ENCODE results near the gene MPRIP.

Gene MPRIP

DNA sequence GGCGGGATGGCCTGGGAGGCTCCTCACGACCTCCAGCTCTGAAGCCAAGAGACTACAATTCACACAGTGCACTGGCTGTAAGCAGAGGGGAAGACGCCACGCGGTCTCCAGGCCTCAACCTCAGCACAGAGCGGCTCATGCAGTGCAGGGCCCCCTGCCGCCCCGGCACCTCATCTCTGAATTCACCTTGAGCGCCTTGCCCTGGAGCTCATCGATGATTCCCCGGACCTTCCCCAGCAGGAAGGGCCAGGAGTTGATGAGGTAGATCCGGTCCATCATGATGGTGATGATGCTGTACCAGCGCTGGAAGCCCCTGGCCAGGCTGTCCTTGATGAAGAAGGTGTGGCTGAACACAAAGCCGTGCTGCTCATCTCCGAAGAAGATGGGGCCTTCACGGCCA lies 181.5 kb downstream of the MPRIP start:
- TF ChIP-seq YY1 (IDR thresholded peaks at IDR 0.05; ENCODE audit: low read depth): no peak
- no peak for TF ChIP-seq RAD21 (IDR thresholded peaks at IDR 0.05; ENCODE audit: low read depth)
- TF ChIP-seq EP300 (IDR thresholded peaks at IDR 0.05; ENCODE audit: borderline replicate concordance): no peak
- TF ChIP-seq TEAD4 (IDR thresholded peaks at IDR 0.05): no peak
- TF ChIP-seq TCF12 (IDR thresholded peaks at IDR 0.05; ENCODE audit: low read depth): no peak
- no peak for TF ChIP-seq CREB1 (IDR thresholded peaks at IDR 0.05; ENCODE audit: low read depth)
- no peak for TF ChIP-seq NFIC (IDR thresholded peaks at IDR 0.05)

DNA sequence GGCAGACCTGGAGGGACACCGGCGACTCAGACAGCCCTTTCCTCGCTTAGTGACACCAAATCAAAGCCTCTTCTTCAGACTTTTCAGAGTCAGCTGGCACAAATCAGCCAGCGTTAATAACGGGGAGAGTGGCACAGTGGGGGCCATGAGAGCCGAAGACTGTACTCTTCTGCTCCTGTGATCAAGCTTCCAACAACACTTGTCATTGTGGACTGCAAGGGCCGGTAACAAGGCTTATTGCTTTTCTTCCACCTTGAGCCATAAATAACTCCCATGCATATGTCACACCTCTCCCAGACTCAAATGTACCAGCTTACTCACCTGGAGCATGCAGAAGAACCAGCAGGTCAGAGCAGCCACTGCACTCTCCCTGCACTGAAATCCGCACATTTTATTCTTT lies 181.9 kb downstream of the MPRIP start:
- TF ChIP-seq RAD21 (IDR thresholded peaks at IDR 0.05; ENCODE audit: low read depth): no peak

DNA sequence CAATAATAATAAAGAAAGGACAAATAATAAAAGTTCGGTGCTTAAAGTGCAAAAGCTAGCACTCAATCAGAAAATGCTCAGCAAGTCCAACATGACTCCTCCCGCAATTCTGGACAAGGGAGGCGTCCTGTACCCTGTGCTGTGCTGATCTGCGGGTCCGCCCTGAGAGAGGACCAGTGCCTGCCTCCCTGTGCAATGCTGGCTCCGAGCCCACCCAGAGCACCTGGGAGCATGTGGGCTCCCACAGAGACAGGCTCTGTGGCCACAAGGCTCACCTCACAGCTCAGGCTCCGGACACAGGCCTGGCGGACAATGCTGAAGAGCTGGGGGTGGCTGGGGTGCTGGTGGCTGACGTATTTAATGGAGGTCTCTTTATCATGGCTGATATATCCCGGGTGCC lies 183.6 kb downstream of the MPRIP start:
- TF ChIP-seq TAF1 (IDR thresholded peaks at IDR 0.05; ENCODE audit: low read depth) (no peak), NFIC (IDR thresholded peaks at IDR 0.05) (no peak), ZBTB7A (IDR thresholded peaks at IDR 0.05; ENCODE audit: low read depth) (no peak), TCF12 (IDR thresholded peaks at IDR 0.05; ENCODE audit: low read depth) (no peak)

DNA sequence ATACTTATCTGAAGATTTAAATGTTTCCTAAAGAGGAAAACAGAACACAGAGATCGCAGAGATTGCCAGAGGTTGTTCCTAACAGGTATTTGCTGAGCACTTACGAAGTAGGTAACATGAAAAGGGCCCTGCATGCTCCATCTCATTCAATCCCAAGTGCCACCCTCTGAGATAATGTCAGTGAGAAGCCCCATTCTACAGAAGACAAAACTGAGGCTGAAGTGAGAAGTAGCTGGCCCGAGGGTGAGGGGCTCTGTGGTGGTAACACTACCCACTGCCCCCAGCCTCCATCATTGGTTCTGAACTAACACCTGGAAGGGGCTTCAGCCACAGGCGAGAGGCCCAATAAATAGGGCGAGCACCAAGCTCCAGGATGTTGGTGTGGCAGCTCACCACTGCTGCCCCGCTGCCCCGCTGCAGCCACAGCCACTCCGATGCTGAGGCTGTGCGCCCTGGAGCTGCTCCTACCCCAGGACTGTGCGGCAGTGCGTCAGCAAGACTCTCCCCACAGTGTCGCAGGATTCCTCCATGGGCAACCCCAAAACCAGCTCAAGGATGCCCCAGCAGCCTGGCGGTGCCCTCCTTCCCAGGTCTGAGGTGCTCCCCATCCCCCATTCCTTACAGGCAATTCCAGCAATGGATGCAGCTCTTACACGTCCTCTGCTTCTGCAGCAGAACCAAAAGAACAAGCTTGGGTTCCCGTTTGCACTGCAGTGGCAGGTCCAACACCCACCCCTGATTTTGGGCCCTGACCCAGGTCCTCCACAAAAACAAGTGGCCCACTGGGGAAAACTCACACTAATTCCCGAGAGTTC lies 184.4 kb downstream of the MPRIP start:
- no peak for TF ChIP-seq TCF12 (IDR thresholded peaks at IDR 0.05; ENCODE audit: low read depth)
- TF ChIP-seq ZBTB7A (IDR thresholded peaks at IDR 0.05; ENCODE audit: low read depth): no peak
- TF ChIP-seq EP300 (IDR thresholded peaks at IDR 0.05; ENCODE audit: borderline replicate concordance): no peak
- TF ChIP-seq CREB1 (IDR thresholded peaks at IDR 0.05; ENCODE audit: low read depth): no peak
- TF ChIP-seq, protein P1, sequence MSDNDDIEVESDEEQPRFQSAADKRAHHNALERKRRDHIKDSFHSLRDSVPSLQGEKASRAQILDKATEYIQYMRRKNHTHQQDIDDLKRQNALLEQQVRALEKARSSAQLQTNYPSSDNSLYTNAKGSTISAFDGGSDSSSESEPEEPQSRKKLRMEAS (IDR thresholded peaks at IDR 0.05): no peak
- TF ChIP-seq EGR1 (IDR thresholded peaks at IDR 0.05): no peak
- TF ChIP-seq FOXM1 (IDR thresholded peaks at IDR 0.05; ENCODE audit: borderline replicate concordance, low read depth): no peak

DNA sequence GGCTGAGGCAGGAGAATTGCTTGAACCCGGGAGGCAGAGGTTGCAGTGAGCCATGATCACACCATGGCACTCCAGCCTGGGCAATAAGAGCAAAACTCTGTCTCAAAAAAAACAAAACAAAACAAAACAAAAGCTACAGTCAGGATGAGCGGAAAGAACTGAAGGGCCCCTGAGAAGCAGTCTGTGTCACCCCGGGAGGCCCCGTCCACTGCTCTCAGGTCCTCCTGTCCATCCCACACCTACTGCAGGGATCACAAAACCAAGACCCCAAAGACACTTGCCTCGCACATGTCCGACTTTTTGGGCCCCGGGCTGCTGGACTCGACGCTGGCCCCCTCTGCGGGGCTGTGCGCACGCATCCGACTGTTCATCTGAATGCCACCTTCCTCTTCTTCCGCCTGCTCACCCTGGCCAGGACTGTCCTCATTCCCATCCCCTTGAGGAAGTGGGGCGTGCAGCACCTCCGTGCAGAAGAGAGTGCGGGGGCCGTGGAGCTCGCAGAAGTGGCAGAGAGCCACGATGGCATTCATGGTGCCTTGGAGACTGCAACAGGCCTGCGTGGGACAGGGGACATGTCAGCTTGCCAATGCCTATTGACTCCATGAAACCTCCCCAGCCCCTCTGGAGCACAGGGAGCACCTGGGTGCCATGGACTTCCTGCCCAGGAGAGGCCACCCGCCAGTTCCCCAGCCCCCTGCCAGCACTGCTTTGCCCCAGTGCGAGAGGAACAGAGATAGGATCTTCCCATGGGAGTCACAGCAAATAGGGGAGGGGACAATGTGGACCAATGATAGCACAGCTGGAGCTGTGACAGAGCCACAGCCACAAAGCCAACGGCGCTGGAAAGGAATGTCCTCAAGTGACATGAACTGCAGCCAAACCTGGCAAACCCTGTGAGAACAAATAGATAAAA lies 185.6 kb downstream of the MPRIP start:
- no peak for TF ChIP-seq CREB1 (IDR thresholded peaks at IDR 0.05; ENCODE audit: low read depth)

DNA sequence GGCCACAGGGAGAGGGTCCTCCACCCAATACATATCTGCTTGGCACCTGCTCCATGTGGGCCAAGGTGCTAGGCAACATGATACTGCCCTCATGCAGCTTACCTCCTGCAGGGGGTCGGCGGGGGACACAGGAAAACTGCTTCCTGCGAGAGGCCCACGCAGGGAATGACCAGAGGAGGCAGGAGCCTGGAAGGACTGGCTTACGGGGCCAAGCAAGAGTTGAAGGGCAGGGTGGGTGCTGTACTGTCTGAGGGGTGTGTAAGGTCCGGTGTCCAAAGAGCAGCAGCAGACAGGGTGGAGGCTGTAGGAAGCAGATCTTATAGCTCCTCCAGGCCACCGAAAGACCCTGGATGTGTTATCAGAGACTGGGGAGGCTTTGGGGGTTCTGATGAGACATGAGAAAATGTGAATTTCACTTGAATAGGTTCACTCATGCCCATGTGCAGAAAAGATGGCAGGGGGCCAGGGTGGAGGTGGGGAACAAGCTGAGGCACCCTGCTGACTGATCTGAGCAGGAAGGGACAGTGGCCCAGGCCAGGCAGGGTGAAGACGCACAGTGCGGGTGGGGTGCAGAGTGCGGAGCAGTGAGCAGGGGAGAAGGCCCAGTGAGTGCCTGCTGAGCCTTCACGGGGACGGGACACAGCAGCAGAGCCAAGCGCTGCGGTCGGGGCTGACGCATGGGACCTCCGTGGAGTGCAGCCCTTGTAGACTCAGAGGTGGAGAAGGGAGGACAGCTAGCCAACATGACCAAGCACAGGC lies 186.4 kb downstream of the MPRIP start:
- TF ChIP-seq EGR1 (IDR thresholded peaks at IDR 0.05): no peak
- TF ChIP-seq RAD21 (IDR thresholded peaks at IDR 0.05; ENCODE audit: low read depth): no peak
- TF ChIP-seq EP300 (IDR thresholded peaks at IDR 0.05; ENCODE audit: borderline replicate concordance): no peak
- TF ChIP-seq, protein P2, sequence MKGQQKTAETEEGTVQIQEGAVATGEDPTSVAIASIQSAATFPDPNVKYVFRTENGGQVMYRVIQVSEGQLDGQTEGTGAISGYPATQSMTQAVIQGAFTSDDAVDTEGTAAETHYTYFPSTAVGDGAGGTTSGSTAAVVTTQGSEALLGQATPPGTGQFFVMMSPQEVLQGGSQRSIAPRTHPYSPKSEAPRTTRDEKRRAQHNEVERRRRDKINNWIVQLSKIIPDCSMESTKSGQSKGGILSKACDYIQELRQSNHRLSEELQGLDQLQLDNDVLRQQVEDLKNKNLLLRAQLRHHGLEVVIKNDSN (IDR thresholded peaks at IDR 0.05): no peak
- TF ChIP-seq, protein P3, sequence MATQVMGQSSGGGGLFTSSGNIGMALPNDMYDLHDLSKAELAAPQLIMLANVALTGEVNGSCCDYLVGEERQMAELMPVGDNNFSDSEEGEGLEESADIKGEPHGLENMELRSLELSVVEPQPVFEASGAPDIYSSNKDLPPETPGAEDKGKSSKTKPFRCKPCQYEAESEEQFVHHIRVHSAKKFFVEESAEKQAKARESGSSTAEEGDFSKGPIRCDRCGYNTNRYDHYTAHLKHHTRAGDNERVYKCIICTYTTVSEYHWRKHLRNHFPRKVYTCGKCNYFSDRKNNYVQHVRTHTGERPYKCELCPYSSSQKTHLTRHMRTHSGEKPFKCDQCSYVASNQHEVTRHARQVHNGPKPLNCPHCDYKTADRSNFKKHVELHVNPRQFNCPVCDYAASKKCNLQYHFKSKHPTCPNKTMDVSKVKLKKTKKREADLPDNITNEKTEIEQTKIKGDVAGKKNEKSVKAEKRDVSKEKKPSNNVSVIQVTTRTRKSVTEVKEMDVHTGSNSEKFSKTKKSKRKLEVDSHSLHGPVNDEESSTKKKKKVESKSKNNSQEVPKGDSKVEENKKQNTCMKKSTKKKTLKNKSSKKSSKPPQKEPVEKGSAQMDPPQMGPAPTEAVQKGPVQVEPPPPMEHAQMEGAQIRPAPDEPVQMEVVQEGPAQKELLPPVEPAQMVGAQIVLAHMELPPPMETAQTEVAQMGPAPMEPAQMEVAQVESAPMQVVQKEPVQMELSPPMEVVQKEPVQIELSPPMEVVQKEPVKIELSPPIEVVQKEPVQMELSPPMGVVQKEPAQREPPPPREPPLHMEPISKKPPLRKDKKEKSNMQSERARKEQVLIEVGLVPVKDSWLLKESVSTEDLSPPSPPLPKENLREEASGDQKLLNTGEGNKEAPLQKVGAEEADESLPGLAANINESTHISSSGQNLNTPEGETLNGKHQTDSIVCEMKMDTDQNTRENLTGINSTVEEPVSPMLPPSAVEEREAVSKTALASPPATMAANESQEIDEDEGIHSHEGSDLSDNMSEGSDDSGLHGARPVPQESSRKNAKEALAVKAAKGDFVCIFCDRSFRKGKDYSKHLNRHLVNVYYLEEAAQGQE (IDR thresholded peaks at IDR 0.05; ENCODE audit: low read depth): no peak
- no peak for TF ChIP-seq TCF12 (IDR thresholded peaks at IDR 0.05; ENCODE audit: low read depth)
- TF ChIP-seq ZBTB7A (IDR thresholded peaks at IDR 0.05; ENCODE audit: low read depth): no peak
- TF ChIP-seq CEBPB (IDR thresholded peaks at IDR 0.05): no peak
- TF ChIP-seq, protein P1 (IDR thresholded peaks at IDR 0.05): no peak
- no peak for TF ChIP-seq FOXM1 (IDR thresholded peaks at IDR 0.05; ENCODE audit: borderline replicate concordance, low read depth)
- no peak for TF ChIP-seq CREB1 (IDR thresholded peaks at IDR 0.05; ENCODE audit: low read depth)
- no peak for TF ChIP-seq NFIC (IDR thresholded peaks at IDR 0.05)
- no peak for TF ChIP-seq YY1 (IDR thresholded peaks at IDR 0.05; ENCODE audit: low read depth)
- no peak for TF ChIP-seq TAF1 (IDR thresholded peaks at IDR 0.05; ENCODE audit: low read depth)
- TF ChIP-seq TEAD4 (IDR thresholded peaks at IDR 0.05): no peak

DNA sequence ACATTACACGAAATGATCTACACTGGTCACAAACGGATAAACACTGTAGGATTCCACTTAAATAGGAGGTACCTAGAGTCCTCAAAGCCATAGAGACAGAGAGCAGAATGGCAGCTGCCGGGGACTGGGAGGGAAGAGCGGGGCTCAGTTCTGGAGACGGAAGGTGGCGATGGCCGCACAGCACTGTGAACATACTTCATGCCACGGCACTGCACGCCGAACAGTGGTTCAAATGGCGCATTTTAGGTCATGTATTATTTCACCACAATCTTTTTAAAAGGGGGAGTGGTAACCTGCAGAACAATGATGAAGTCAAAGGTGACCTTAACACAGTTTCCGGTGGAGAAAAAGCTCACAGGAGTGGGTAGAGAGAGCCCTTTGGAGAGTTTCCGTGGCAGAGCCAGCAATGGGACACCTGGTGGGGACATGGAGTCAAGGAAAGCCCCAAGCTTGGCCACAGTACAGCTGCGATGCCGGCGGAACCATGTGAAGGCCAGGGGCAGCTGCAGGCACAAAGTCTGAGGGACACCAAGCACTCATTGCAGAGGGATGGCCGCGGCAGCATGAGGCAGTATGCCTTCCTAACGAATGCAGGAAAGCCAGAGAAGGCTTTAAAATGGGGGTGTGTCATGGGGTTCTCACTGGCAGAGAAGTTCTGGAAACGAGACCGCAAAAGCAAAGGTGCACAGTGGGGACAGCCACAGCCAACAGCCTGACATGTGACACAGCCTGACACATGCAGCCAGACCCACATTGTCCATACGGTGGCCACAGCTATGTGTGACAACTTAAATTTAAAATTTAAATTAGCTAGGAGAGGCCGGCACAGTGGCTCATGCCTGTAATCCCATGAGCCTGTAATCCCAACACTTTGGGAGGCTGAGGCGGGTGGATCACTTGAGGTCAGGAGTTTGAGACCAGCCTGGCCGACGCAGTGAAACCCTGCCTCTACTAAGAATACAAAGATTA lies 187.4 kb downstream of the MPRIP start:
- TF ChIP-seq EP300 (IDR thresholded peaks at IDR 0.05; ENCODE audit: borderline replicate concordance): no peak
- TF ChIP-seq FOXM1 (IDR thresholded peaks at IDR 0.05; ENCODE audit: borderline replicate concordance, low read depth): no peak

All from Ishikawa (cell line).